K562 (cell line): ENCODE measurements around the gene MMS19. TPM values are rescaled to one million over a fixed set of nuclear protein-coding genes. Genes with fewer than 3 reads are reported as not detected.
A peak's percentile ranks its signal among the peaks of the same experiment; 100 is the strongest.

ENCODE experiments used
- ATF1 ChIP-seq, 2 experiments: fragments of 450-650 bp in 1 of 2; IDR thresholded peaks; 2 replicates each; pipeline ENCODE4 v1.6.1; 2016; ENCODE audit warnings: missing compliant biosample characterization in 1 of 2, missing genetic modification characterization in 1 of 2
- BHLHE40 ChIP-seq: IDR thresholded peaks from 2 replicates; pipeline ENCODE4 v1.6.1; 2011; ENCODE audit warnings: low read length, improper control_type of control experiment
- CXXC5 ChIP-seq: fragments of 250-450 bp; sonication (Bioruptor Pico); IDR thresholded peaks from 2 replicates; pipeline ENCODE4 v1.8.0; 2022; ENCODE audit warnings: inconsistent platforms, mild to moderate bottlenecking, moderate library complexity
- ELF4 ChIP-seq: fragments of 450-650 bp; formaldehyde crosslinking; IDR thresholded peaks from 2 replicates; pipeline ENCODE4 v1.4.0; 2022; ENCODE audit warnings: missing genetic modification characterization
- GTF2E2 ChIP-seq: fragments of 200-800 bp; sonication (Bioruptor generic); IDR thresholded peaks from 2 replicates; pipeline ENCODE4 v1.6.1; 2016; ENCODE audit warnings: missing genetic modification characterization, missing compliant biosample characterization
- ILF3 ChIP-seq: fragments of 450-650 bp; IDR thresholded peaks from 2 replicates; pipeline ENCODE4 v1.6.1; 2018; ENCODE audit warnings: antibody characterized with exemption, mild to moderate bottlenecking, moderate library complexity, borderline replicate concordance
- JUND ChIP-seq, 2 experiments: IDR thresholded peaks; 2 replicates in 1 of 2; 3 replicates in 1 of 2; pipeline ENCODE4 v1.6.1; 2011; ENCODE audit warnings: borderline replicate concordance in 2 of 2, low read depth in 2 of 2, low read length in 2 of 2, improper control_type of control experiment in 1 of 2, missing biosample characterization in 1 of 2, missing genetic modification characterization in 1 of 2, missing genetic modification reagents in 1 of 2
- KAT2B ChIP-seq: IDR thresholded peaks from one replicate; pipeline ENCODE4 v1.6.1; 2012; ENCODE audit warnings: low read depth, mild to moderate bottlenecking, control low read depth, inconsistent platforms, low read length, moderate library complexity
- LEF1 ChIP-seq: fragments of 450-650 bp; IDR thresholded peaks from 2 replicates; pipeline ENCODE4 v1.6.1; 2016; ENCODE audit warnings: mild to moderate bottlenecking
- MEF2A ChIP-seq: IDR thresholded peaks from 2 replicates; pipeline ENCODE4 v1.6.1; 2011; ENCODE audit warnings: low read depth, mild to moderate bottlenecking, low read length, moderate library complexity; ENCODE audit not compliant: control insufficient read depth
- MTA2 ChIP-seq: fragments of 450-650 bp; IDR thresholded peaks from 2 replicates; pipeline ENCODE4 v1.6.1; 2016; ENCODE audit warnings: low read depth
- PTTG1 ChIP-seq: fragments of 450-650 bp; IDR thresholded peaks from 2 replicates; pipeline ENCODE4 v1.6.1; 2016; ENCODE audit warnings: low read depth, mild to moderate bottlenecking, missing genetic modification characterization, missing compliant biosample characterization
- TEAD4 ChIP-seq, 2 experiments: sonication (generic) in 1 of 2; formaldehyde crosslinking in 1 of 2; IDR thresholded peaks; 2 replicates each; pipeline versions ENCODE4 v1.6.1 to v1.8.0; 2012 to 2022; ENCODE audit warnings: borderline replicate concordance in 1 of 2, inconsistent platforms in 1 of 2, low read length in 1 of 2, mild to moderate bottlenecking in 1 of 2, missing genetic modification reagents in 1 of 2
- ZNF282 ChIP-seq: sonication (generic); formaldehyde crosslinking; IDR thresholded peaks from 2 replicates; pipeline ENCODE4 v1.8.1; 2023; ENCODE audit warnings: missing genetic modification reagents
- ZZZ3 ChIP-seq: fragments of 450-650 bp; IDR thresholded peaks from 2 replicates; pipeline ENCODE4 v1.6.1; 2016; ENCODE audit warnings: antibody characterized with exemption, mild to moderate bottlenecking, moderate library complexity
- polyA plus RNA-seq, 8 experiments: library from polyadenylated mRNA; depleted of rRNA in 4 of 8; stranded (reverse) in 5 of 8; unstranded in 3 of 8; fragments of >200 nt; fragmentation: Nextera tagmentation in 2 of 8; fragmentation: Illumina TruSeq in 1 of 8; extraction: Ambion mirVana in 2 of 8; extraction: Trizol in 1 of 8; gene quantifications; 2 replicates each; pipeline versions ENCODE4 v1.2.1 to v1.2.3, GENCODE V29; 2011 to 2014; ENCODE audit warnings: inconsistent platforms in 1 of 8, missing spikeins in 1 of 8
- total RNA-seq, 7 experiments: library from RNA; depleted of rRNA in 6 of 7; stranded (reverse); fragments of >200 nt in 6 of 7; fragmentation: Illumina TruSeq in 2 of 7; extraction: Trizol in 2 of 7; gene quantifications; 2 replicates each; pipeline versions ENCODE4 v1.2.1 to v1.2.3, GENCODE V29; 2011 to 2021; ENCODE audit warnings: low replicate concordance in 1 of 7
- TF ChIP-seq, protein P1 (sequence below): fragments of 450-650 bp; IDR thresholded peaks from 2 replicates; pipeline ENCODE4 v1.6.1; 2017; ENCODE audit warnings: antibody characterized with exemption
- TF ChIP-seq, protein P2 (sequence below), 3 experiments: fragments of 200-800 bp in 1 of 3; fragments of 250-450 bp in 1 of 3; fragments of 450-650 bp in 1 of 3; sonication (Bioruptor Pico) in 1 of 3; sonication (Bioruptor generic) in 1 of 3; formaldehyde crosslinking in 1 of 3; IDR thresholded peaks; 2 replicates each; pipeline versions ENCODE4 v1.6.1 to v1.8.0; 2016 to 2022; ENCODE audit warnings: mild to moderate bottlenecking in 2 of 3, missing genetic modification characterization in 2 of 3, missing compliant biosample characterization in 1 of 3, moderate library complexity in 1 of 3
- TF ChIP-seq, protein P3 (sequence below): sonication (generic); formaldehyde crosslinking; IDR thresholded peaks from 2 replicates; pipeline ENCODE4 v1.8.0; 2022; ENCODE audit warnings: mild to moderate bottlenecking, missing genetic modification reagents
- TF ChIP-seq, protein P4 (sequence below): fragments of 250-450 bp; sonication (Bioruptor Pico); IDR thresholded peaks from 2 replicates; pipeline ENCODE4 v1.4.0; 2020

The MMS19 gene
- total and polyA plus RNA-seq, 9 of the 15 experiments (the other 6 are each of a cell fraction or from before 2014, with no cell fraction given) = 40.1 to 110 (median 62.9) TPM

DNA sequence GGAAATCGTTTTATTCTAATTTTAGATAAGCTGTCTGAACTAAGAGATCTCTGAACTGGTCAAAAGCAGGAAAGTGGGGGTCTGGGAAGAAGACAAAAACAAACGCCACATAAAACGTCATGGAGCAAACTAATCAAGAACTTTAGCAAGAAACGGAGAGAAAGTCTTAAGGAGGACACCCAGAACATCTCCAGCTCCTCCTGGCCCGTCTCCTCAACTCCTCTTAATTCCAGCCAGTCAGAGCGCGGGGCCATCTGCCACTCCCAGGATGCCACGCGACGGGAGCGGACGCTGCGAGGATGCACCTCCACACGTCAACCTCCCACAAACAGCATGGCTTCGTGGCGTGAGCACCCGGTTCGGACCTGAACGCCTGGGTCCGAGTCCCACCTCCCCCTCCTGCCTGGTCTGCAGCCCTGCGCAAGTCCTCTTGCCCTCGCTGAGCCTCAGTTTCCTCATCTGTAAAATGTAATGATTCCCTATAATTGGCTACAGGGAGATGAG is 598 bp downstream of the MMS19 start (continued):
- TF ChIP-seq, protein P1, sequence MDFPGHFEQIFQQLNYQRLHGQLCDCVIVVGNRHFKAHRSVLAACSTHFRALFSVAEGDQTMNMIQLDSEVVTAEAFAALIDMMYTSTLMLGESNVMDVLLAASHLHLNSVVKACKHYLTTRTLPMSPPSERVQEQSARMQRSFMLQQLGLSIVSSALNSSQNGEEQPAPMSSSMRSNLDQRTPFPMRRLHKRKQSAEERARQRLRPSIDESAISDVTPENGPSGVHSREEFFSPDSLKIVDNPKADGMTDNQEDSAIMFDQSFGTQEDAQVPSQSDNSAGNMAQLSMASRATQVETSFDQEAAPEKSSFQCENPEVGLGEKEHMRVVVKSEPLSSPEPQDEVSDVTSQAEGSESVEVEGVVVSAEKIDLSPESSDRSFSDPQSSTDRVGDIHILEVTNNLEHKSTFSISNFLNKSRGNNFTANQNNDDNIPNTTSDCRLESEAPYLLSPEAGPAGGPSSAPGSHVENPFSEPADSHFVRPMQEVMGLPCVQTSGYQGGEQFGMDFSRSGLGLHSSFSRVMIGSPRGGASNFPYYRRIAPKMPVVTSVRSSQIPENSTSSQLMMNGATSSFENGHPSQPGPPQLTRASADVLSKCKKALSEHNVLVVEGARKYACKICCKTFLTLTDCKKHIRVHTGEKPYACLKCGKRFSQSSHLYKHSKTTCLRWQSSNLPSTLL = no peak
- TF ChIP-seq PTTG1 = no peak
- no peak for TF ChIP-seq JUND (IDR thresholded peaks at IDR 0.05; ENCODE audit: borderline replicate concordance, low read depth, low read length)
- TF ChIP-seq JUND (tag; IDR thresholded peaks at IDR 0.05; ENCODE audit: borderline replicate concordance, low read depth, low read length) = no peak; the same call in 2 of the 3 replicates
- no peak for TF ChIP-seq ATF1 (CRISPR knock-in tag; IDR thresholded peaks at IDR 0.05)
- peak; percentile 73 for TF ChIP-seq ATF1 (tag; IDR thresholded peaks at IDR 0.05)
- TF ChIP-seq, protein P2, sequence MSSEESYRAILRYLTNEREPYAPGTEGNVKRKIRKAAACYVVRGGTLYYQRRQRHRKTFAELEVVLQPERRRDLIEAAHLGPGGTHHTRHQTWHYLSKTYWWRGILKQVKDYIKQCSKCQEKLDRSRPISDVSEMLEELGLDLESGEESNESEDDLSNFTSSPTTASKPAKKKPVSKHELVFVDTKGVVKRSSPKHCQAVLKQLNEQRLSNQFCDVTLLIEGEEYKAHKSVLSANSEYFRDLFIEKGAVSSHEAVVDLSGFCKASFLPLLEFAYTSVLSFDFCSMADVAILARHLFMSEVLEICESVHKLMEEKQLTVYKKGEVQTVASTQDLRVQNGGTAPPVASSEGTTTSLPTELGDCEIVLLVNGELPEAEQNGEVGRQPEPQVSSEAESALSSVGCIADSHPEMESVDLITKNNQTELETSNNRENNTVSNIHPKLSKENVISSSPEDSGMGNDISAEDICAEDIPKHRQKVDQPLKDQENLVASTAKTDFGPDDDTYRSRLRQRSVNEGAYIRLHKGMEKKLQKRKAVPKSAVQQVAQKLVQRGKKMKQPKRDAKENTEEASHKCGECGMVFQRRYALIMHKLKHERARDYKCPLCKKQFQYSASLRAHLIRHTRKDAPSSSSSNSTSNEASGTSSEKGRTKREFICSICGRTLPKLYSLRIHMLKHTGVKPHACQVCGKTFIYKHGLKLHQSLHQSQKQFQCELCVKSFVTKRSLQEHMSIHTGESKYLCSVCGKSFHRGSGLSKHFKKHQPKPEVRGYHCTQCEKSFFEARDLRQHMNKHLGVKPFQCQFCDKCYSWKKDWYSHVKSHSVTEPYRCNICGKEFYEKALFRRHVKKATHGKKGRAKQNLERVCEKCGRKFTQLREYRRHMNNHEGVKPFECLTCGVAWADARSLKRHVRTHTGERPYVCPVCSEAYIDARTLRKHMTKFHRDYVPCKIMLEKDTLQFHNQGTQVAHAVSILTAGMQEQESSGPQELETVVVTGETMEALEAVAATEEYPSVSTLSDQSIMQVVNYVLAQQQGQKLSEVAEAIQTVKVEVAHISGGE (CRISPR knock-in tag; IDR thresholded peaks at IDR 0.05) = no peak
- TF ChIP-seq MTA2 = no peak
- no peak for TF ChIP-seq ILF3
- TF ChIP-seq, protein P3, sequence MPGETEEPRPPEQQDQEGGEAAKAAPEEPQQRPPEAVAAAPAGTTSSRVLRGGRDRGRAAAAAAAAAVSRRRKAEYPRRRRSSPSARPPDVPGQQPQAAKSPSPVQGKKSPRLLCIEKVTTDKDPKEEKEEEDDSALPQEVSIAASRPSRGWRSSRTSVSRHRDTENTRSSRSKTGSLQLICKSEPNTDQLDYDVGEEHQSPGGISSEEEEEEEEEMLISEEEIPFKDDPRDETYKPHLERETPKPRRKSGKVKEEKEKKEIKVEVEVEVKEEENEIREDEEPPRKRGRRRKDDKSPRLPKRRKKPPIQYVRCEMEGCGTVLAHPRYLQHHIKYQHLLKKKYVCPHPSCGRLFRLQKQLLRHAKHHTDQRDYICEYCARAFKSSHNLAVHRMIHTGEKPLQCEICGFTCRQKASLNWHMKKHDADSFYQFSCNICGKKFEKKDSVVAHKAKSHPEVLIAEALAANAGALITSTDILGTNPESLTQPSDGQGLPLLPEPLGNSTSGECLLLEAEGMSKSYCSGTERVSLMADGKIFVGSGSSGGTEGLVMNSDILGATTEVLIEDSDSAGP = no peak
- TF ChIP-seq BHLHE40 = no peak
- TF ChIP-seq ELF4 (CRISPR knock-in tag) = no peak
- TF ChIP-seq KAT2B = no peak
- TF ChIP-seq GTF2E2 = no peak
- 0 out of 2 replicates have a peak, but pooled peaks have one; percentile 34 for TF ChIP-seq CXXC5 (CRISPR knock-in tag)
- no peak for TF ChIP-seq MEF2A
- TF ChIP-seq ZNF282 (CRISPR knock-in tag) = no peak
- TF ChIP-seq, protein P4, sequence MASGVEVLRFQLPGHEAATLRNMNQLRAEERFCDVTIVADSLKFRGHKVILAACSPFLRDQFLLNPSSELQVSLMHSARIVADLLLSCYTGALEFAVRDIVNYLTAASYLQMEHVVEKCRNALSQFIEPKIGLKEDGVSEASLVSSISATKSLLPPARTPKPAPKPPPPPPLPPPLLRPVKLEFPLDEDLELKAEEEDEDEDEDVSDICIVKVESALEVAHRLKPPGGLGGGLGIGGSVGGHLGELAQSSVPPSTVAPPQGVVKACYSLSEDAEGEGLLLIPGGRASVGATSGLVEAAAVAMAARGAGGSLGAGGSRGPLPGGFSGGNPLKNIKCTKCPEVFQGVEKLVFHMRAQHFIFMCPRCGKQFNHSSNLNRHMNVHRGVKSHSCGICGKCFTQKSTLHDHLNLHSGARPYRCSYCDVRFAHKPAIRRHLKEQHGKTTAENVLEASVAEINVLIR (CRISPR knock-in tag) = no peak
- no peak for TF ChIP-seq ZZZ3
- no peak for TF ChIP-seq LEF1
- TF ChIP-seq TEAD4 (IDR thresholded peaks at IDR 0.05; ENCODE audit: low read length) = no peak; the same call in 1 of the 2 replicates
- no peak for TF ChIP-seq TEAD4 (CRISPR knock-in tag; IDR thresholded peaks at IDR 0.05; ENCODE audit: borderline replicate concordance)
